A673 (cell line): ENCODE data around the gene ANO1.

Experiments used
- EZH2 ChIP-seq: fragments of 200-600 bp; sonication (generic); IDR thresholded peaks from 2 replicates; pipeline ENCODE4 v1.6.1; 2017; ENCODE audit warnings: borderline replicate concordance, low read depth, mild to moderate bottlenecking, mixed read lengths, antibody characterized with exemption, low read length; ENCODE audit not compliant: poor library complexity, severe bottlenecking
- TF ChIP-seq, protein P1 (sequence below): fragments of 300-800, 200-600 bp; sonication (generic); conservative IDR thresholded peaks from 2 replicates; pipeline ENCODE4 v1.5.1; 2017; ENCODE audit warnings: low read depth, mild to moderate bottlenecking, antibody characterized with exemption, low read length, moderate library complexity, mixed read lengths

DNA sequence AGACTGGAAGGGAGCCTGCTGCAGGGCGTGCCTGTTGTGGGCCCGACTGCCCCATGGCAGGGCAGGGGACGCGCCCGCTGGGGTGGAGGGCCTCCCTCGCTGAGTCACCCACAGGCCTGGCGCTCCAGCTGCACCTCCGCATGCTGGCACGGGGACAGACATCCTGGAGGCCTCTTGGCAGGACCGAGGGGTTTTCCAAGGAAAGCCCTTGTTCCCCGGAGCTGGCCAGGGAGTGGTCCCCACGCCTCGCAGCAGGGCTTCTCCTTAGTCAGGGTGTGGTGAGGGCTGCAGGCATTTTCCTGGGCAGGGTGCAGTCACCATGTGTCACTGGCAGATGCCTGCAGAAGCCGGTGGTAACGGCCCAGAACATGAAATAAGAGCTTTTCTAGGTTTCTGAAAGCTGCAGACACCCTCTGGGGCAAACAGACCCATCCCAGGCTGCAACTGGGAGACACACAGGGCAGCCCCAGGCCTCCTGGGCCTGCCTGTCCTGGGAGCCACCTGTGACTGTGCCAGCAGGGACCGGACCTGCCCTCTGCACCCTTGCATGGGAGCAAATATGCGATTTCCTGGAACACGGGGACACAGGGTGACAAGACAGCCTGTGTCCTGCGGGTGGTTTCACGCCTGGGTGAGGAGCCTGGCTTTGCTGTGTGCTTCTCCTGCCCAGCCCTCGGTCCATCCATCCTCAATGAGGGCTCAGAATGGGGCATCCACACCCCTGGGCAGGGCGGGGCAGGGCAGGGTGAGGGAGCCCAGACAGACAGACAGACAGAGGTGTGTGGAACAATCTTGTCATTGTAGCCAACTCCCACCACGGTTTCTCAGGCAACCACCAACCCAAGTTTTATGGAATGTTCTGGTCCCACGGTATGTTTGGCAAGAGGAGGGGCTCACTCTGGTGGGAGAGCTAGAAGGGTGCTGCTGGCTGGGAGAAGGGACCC lies 81.8 kb downstream of the ANO1 start:
- TF ChIP-seq, protein P1, sequence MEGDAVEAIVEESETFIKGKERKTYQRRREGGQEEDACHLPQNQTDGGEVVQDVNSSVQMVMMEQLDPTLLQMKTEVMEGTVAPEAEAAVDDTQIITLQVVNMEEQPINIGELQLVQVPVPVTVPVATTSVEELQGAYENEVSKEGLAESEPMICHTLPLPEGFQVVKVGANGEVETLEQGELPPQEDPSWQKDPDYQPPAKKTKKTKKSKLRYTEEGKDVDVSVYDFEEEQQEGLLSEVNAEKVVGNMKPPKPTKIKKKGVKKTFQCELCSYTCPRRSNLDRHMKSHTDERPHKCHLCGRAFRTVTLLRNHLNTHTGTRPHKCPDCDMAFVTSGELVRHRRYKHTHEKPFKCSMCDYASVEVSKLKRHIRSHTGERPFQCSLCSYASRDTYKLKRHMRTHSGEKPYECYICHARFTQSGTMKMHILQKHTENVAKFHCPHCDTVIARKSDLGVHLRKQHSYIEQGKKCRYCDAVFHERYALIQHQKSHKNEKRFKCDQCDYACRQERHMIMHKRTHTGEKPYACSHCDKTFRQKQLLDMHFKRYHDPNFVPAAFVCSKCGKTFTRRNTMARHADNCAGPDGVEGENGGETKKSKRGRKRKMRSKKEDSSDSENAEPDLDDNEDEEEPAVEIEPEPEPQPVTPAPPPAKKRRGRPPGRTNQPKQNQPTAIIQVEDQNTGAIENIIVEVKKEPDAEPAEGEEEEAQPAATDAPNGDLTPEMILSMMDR: no peak
- TF ChIP-seq EZH2: no peak
